ENCODE results near the gene SBK3.
"Not testable (repeated sequence)": the region's sequence is repeated elsewhere in the genome, so short reads cannot be mapped to it uniquely, and the experiment has no call there.

Gene SBK3

GRCh38 chr19:55545443-55545842, at the start of gene SBK3:
TSS of gene SBK3 (minus strand) at chr19:55545543. CDS start at chr19:55545543, 0 bp downstream.
- no peak within 1 kb of the TSS for H3K4me3 ChIP-seq (ENCODE audit: low read depth, low read length)

- no peak overlapping the region for H3K4me3 ChIP-seq (ENCODE audit: low read depth, low read length)
Measured at GRCh38 chr19:55593096-55593772, 47.9 kb upstream of the SBK3 start.

DNA sequence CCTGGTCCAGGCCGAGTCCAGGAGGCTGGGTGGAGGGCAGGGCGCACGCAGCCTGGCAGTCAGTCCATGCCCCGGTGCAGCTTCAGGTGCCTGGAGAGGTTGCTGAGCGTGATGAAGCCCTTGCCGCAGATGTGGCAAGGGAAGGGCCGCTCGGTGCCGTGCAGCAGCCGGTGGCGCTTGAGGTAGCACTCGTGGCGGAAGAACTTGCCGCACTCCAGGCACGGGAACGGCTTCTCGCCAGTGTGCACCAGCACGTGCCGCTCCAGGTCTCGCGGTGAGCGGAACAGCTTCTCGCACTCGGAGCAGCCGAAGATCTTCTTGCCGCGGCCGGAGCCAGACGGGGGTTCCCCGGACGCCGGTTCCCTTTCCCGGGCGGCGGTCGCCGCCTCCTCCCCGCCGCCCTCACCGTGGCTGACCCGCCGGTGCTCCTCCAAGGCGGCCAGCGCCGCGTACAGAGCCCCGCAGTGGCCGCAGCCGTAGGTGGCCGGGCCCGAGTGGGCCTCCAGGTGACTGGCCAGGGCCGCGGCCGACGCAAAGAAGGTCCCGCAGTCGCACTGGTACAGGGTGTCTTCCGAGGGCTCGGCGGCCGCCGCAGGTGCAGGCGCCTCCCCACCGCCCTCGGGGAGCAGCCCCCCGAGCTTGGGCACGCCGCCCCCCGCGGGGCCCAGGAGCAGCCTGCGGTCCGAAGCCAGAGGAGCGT, 47.2 kb upstream of the SBK3 start:
- no peak overlapping the region for H3K4me3 ChIP-seq (ENCODE audit: low read depth, low read length)

DNA sequence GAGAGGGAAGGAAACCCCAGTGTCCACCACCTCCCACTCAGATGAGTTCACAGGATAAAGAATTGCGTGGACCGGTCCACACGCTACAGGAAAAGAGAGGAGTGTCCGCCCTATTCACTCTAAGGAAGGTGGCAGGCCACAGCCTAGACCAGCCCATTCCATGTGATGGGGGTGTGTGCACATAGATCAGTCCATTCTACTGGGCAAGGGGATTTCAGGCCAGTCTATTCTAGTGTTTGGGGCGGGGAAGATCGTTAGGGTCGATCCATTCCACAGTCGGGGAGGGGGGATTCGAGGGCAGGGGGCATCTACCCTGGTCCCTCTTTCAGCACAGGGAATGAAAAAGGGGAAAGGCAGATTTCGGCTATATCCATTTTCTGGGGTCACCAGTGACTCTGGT, 46.2 kb upstream of the SBK3 start:
- H3K4me3 ChIP-seq (ENCODE audit: low read depth, low read length) = no peak overlapping the region

- H3K4me3 ChIP-seq (ENCODE audit: low read depth, low read length) = no peak overlapping the region
Measured at GRCh38 chr19:55590617-55591016, 45.3 kb upstream of the SBK3 start.

DNA sequence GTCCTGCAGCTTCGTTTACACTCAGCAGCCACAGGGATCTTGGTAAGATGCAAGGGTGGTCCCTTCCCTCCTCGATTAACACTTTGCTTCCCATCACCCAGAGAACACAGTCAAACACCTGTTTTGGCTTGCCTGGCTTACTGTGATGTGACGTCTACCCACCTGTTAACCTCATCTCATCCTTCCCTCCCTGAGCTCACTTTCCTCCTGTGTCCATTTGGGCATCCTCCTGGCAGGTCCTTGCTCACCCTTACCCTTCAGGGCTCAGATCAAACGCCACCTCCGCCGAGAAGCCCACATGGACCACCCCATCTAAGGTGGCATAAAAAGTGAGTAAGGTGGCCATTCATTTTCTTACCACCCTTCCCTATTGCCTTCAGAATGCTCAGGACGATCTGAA, 44.8 kb upstream of the SBK3 start:
- no peak overlapping the region for H3K4me3 ChIP-seq (ENCODE audit: low read depth, low read length)

DNA sequence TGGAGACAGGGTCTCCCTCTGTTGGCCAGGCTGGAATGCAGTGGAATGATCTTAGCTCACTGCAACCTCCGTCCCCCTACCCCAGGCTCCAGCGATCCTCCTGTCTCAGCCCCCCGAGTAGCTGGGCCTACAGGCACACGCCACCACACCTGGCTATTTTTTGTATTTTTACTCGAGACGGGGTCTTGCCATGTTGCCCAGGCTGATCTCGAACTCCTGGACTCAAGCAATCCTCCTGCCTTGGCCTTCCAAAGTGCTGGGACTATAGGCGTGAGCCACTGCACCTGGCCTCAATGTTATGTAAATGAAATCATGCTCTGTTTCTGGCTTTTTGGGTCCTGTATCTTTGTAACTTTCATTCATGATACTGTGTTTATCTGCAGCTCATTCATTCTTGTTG, 43.4 kb upstream of the SBK3 start:
- H3K4me3 ChIP-seq (ENCODE audit: low read depth, low read length) = no peak overlapping the region

DNA sequence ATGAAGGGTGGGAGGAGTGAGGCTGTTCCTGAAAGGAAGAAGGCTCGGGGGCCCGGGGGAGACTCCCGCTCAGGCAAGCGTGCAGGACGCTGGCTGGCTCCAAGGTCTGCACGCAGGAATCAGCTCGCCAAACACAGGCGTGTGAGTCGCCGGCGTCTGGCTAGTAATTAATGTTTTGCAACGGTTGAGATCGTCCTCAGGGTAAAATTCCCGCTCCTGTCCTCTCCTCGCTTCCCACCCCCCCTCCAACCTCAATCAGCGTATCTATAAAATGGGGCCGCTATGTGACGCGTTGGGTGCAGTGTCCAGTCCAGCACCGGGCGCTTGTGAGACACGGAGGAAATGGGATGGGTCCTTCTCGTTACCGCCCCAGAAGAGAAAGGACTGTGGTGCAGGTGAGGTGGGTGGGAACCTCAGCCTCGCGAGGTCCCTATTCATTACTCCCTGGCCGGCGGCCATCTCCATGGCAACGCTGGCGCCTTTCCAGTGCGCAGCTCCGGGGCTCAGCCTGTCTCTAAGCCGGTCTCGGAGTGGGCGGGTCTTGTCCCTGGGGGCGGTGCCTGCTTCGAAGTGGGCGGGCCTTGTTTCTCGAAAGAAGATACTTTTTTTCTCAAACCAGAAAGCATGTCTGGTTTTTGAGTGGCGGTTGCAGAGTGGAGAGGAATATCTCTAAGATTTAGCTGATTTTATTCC, 41.8 kb upstream of the SBK3 start:
- H3K4me3 ChIP-seq (ENCODE audit: low read depth, low read length) = peak overlapping the region; percentile 21

DNA sequence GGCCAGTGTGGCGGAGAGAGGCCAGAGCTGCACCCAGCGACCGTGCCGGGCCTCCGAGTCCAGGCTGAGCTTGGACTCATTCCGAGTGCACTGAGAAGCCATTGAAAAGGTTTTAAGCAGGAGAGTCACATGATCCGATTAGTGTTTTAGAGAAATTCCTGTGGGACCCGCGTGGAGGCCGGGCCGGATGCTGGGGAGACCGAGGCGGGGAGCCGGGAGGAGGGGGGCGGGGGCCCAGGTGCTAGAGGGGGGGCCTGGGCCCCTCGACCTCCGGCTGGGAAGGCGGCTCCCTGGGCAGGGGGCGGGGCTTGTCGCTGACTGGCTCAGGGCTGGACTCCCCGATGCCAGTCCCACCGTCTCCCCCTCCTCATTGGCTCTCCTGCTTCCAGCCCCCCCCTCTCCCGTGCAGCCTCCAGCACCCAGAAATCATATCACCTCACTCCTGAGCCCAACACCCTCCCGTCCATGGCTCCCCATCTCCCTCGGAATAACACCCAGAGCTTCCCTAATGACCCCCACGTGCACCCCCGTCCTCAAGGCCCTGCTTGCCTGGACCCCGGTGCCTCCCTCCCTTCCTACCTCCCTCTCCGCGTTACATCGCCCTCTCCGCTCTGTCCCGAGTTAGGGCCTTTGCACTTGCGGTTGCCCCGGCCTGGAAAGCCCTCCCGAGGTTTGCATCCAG, 40.5 kb upstream of the SBK3 start:
- H3K4me3 ChIP-seq (ENCODE audit: low read depth, low read length) = peak overlapping the region; percentile 28

- H3K4me3 ChIP-seq (ENCODE audit: low read depth, low read length) = no peak overlapping the region
Measured at GRCh38 chr19:55584871-55585270, 39.5 kb upstream of the SBK3 start.

DNA sequence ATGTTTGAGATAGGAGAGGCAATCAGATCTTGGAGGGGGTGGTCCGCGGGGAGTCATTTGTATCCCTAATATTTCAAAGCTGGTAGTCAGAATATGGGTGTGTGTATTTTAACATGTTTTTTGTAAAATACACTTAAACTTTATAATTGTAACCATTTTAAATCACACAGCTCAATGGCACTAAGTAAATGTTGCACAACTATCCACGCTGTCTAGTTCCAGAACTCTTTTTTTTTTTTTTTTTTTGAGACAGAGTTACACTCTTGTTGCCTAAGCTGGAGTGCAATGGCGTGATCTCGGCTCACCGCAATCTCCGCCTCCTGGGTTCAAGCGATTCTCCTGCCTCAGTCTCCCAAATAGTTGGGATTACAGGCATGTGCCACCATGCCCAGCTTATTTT, 38.6 kb upstream of the SBK3 start:
- H3K4me3 ChIP-seq (ENCODE audit: low read depth, low read length) = not testable (repeated sequence)

GRCh38 chr19:55582284-55582683, 36.9 kb upstream of the SBK3 start:
- H3K4me3 ChIP-seq (ENCODE audit: low read depth, low read length) = not testable (repeated sequence)

DNA sequence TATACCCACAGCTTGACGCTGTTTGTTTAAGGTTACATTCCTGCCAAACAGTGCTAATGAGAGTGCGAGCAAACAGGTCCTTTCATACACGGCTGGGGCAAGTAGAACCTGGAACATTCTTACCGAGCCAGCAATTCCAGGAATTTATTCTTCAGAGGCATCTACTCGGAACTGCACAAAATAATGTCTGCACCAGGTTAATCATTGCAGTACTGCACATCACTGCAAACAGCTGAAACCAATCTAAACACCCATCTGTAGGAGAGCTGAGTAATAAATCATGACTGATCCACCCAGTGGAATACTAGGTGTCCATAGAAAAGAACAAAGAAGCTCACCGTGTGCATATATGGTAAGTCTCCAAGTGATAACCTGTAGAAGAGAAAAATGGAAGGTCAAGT, 36.5 kb upstream of the SBK3 start:
- no peak overlapping the region for H3K4me3 ChIP-seq (ENCODE audit: low read depth, low read length)

DNA sequence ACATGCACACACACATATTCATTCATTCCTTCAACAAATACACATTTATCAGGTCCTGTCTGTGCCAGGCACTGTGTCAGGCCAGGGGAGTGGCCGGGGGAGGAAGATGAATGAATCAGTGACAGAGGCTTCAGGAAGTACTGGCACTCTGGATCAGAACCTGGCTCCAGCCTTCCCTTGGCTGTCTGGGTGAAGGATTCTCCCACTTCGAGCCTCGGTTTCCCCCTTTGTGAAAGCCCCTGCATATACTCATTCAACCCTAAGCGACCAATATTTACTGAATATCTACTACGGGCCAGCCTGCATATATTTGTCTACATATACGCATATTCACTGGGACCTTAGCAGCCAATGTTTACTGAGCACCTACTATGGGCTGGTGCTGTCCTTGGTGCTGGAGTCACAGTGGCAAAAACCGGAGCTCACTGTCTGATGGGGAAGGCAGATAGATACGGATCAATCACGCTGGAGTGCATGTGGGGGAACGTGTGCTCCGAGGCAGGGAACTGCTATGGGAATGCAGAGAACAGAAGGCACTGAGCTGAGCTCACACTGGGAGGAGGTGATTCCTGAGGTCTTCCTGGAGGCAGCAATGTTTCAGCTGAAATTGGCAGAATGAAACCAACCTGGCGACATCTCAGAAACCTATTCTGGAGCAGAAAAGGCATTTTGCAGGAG, 35.9 kb upstream of the SBK3 start:
- H3K4me3 ChIP-seq (ENCODE audit: low read depth, low read length) = peak overlapping the region; percentile 20

DNA sequence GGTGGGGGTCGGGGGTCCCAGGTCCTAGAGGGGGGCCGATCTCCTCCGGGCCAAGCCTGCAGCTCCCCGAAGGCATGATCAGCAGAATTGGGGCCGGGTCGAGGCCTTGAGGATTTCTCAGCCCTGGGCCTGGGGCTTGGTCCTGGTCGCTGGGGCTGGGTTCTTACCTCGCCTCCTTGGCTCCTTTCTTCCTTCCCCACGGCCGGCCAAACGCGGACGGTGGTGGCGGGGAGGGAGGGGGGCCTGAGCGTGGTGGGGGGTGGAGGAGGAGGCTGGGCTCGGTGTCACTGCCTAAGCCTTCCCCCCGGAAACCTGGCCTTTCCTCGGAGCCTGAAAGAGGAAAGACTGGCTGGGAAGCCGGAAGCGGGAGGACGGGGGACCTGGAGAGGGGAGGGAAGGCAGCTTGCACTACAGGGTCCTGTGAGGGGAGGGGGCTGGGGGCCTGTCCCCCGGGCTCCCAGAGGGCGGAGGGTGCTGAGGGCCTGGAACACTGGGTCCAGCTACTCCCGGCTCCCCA, 35.3 kb upstream of the SBK3 start, which contains the start of gene ZNF579:
Gene ZNF579, minus strand, starts transcription at position 221 of the 517 bp plus-strand sequence. CDS start 1,209 bp downstream, outside the sequence.
- H3K4me3 ChIP-seq (ENCODE audit: low read depth, low read length) = peak within 1 kb of the TSS; percentile 74

GRCh38 chr19:55579766-55580621, 34.7 kb upstream of the SBK3 start:
- H3K4me3 ChIP-seq (ENCODE audit: low read depth, low read length) = peak overlapping the region; percentile 74

GRCh38 chr19:55578761-55579747, 33.7 kb upstream of the SBK3 start:
- H3K4me3 ChIP-seq (ENCODE audit: low read depth, low read length) = peak overlapping the region; percentile 74

GRCh38 chr19:55578031-55578760, 32.9 kb upstream of the SBK3 start:
- H3K4me3 ChIP-seq (ENCODE audit: low read depth, low read length) = no peak overlapping the region
